Transverse colon (tissue), 3 donors: Measurements from ENCODE around the gene ZNF189.

Source experiments
- CTCF ChIP-seq, 5 experiments: fragments of 200-600 bp in 3 of 5; fragments of 450-650 bp in 2 of 5; sonication (generic) in 3 of 5; IDR thresholded peaks; 1 replicate in 2 of 5; 2 replicates in 3 of 5; pipeline ENCODE4 v1.5.1; 2016 to 2017; ENCODE audit warnings: antibody characterized with exemption in 5 of 5, inconsistent platforms in 3 of 5, mild to moderate bottlenecking in 2 of 5, moderate library complexity in 1 of 5
- POLR2A ChIP-seq: fragments of 450-650 bp; IDR thresholded peaks from one replicate; pipeline ENCODE4 v1.6.1; 2016; ENCODE audit warnings: antibody characterized with exemption, mild to moderate bottlenecking, moderate library complexity

DNA sequence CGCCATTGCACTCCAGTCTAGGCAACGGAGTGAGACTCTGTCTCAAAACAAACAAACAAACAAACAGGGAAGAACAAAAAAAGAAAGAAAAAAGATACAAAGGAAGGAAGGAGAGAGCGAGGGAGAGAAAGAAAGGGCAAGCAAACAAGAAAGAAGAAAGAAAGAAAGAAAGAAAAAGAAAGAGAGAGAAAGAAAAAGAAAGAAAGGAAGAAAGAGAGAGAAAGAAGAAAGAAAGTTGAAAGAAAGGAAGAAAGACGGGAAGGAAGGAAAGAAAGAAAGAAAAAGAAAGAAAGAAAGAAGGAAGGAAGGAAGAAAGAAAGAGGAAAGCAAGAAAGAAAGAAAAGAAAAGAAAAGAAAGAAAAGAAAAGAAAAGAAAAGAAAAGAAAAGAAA lies 50.0 kb downstream of the ZNF189 start:
- TF ChIP-seq CTCF (IDR thresholded peaks at IDR 0.05) (no peak), POLR2A (no peak)
